MCF 10A (cell line): ENCODE data around the gene ACHE. TPM values are rescaled to one million over a fixed set of nuclear protein-coding genes. Genes with fewer than 3 reads are reported as not detected.

Experiments
- BruUV-seq: library from RNA; stranded (reverse); fragments of 400-500 nt; replicated peaks from 2 replicates; lab custom pipeline; 2021; lab: Mats Ljungman, UMichigan
- CTCF ChIA-PET: fragments of 300-600 bp; sonication (Branson Sonifier 250); formaldehyde crosslinking; extraction: SDS; loops from one replicate; lab custom pipeline; 2021; ENCODE audit warnings: antibody characterized with exemption, inconsistent platforms; lab: Yijun Ruan, JAX
- POLR2A ChIA-PET: fragments of 300-600, 350-650 bp; sonication (Branson Sonifier 250); formaldehyde crosslinking; extraction: SDS; loops from one replicate; lab custom pipeline; 2020; ENCODE audit warnings: antibody characterized with exemption, inconsistent platforms; lab: Yijun Ruan, JAX
- DNase-seq: peaks from one replicate; pipeline ENCODE4 v3.0.0-alpha.2; 2018; ENCODE audit not compliant: unreplicated experiment
- H3K27ac Mint-ChIP-seq: one replicate; pipeline ENCODE4 v1.8.0; 2022; ENCODE audit warnings: mild to moderate bottlenecking, low read depth, mixed read lengths; ENCODE audit not compliant: unreplicated experiment
- H3K27me3 Mint-ChIP-seq: one replicate; pipeline ENCODE4 v1.8.0; 2022; ENCODE audit warnings: mixed read lengths; ENCODE audit not compliant: insufficient read depth, unreplicated experiment
- H3K36me3 Mint-ChIP-seq: one replicate; pipeline ENCODE4 v1.8.0; 2022; ENCODE audit warnings: mild to moderate bottlenecking, moderate library complexity, mixed read lengths; ENCODE audit not compliant: insufficient read depth, unreplicated experiment
- H3K4me1 Mint-ChIP-seq: one replicate; pipeline ENCODE4 v1.8.0; 2022; ENCODE audit warnings: mixed read lengths; ENCODE audit not compliant: insufficient read depth, unreplicated experiment
- H3K4me3 Mint-ChIP-seq: one replicate; pipeline ENCODE4 v1.8.0; 2022; ENCODE audit warnings: mild to moderate bottlenecking, moderate library complexity, mixed read lengths; ENCODE audit not compliant: unreplicated experiment
- H3K9me3 Mint-ChIP-seq: one replicate; pipeline ENCODE4 v1.8.0; 2022; ENCODE audit warnings: mixed read lengths; ENCODE audit not compliant: unreplicated experiment
- CTCF ChIP-seq: fragments of 200-600 bp; IDR thresholded peaks from one replicate; pipeline ENCODE4 v1.8.0; 2022; ENCODE audit warnings: antibody characterized with exemption, mild to moderate bottlenecking; ENCODE audit not compliant: unreplicated experiment
- intact Hi-C: fragments of 100-400 bp; cut with micrococcal nuclease; formaldehyde crosslinking; loops from 2 replicates; pipeline ENCODE4 v1.14.1; 2022
- microRNA-seq: library from miRNA; unstranded; fragments of <30 nt; microRNA quantifications from one replicate; pipeline ENCODE4 v1.2.0, GENCODE V29; 2022
- total RNA-seq: library from RNA; stranded (reverse); gene quantifications from 2 replicates; pipeline ENCODE4 v1.2.3, GENCODE V29; 2022

Gene ACHE
- total RNA-seq, 1 experiment from 2014 or later: 0.30 TPM

DNA sequence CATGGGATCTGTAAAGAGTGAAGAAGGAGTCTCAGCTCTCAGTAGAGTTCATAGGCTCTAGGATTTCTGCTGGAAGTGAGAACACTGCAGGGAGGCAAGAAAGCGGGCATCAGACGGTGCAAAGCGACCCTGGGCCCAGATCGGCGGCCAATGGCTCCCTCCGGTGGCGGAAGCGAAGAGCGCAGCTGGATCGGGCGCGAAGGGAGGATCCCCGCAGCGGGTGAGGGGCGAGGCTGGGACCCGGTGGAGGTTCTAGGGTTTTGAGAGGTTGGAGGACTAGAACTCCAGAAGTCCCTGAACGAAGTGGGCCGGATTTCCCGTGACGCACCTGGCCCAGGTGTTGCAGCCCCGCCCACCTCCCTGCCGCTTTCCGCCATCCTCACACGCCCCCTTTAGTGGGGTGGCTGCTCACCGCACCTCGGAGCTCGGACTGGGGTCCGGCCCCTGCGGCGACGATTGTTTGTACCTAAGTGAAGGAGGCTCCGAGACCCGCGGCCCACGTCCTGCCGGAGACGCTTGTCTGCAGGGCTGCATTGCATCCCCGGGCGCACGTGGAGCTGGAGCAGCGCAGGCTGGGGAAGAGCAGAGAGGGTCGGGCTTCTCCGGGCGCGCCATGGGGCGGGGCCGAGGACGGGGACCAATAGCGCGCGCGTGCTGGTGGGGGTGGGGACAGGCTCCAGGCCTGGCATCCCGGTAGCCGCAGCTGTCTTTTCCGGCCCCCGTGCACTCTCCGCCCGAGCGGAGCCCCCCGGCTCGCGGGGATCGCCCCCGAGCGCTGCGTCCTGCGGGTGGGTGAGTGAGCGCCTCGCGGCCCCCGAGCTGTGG, 43.4 kb downstream of the ACHE start, which contains the start of gene SLC12A9:
TSS of gene SLC12A9 (plus strand) at position 666 of the 825 bp plus-strand sequence. CDS start 1,485 bp downstream, outside the sequence.
- TSS peak; percentile 53 for BruUV-seq

GRCh38 chr7:100847360-100847759, 48.3 kb downstream of the ACHE start:
- no peak overlapping the region for H3K27ac Mint-ChIP-seq
- peaks cover 6% of the 10 kb centered on the region for H3K4me1 Mint-ChIP-seq
- H3K27me3 Mint-ChIP-seq: no peaks in the 10 kb centered on the region
- intact Hi-C loops: no loop called here
- no peak for TF ChIP-seq CTCF
- BruUV-seq: no TSS peak
- no peak for DNase-seq
- no peak overlapping the region for H3K4me3 Mint-ChIP-seq
- POLR2A ChIA-PET: no interaction called here
- CTCF ChIA-PET: interaction anchor here (0.6 to 1.8 kb wide), 2 partner anchors 142 to 1615 kb away, joined by 3 to 12 read pairs; partner anchors contain the start of gene POP7
- no peaks in the 10 kb centered on the region for H3K9me3 Mint-ChIP-seq
- H3K36me3 Mint-ChIP-seq: peaks cover 1% of the 10 kb centered on the region

More for the DNA sequence above, 43.4 kb downstream of the ACHE start, which contains the start of gene SLC12A9:
- Mint-ChIP-seq H3K27ac (peak within 1 kb of the TSS; percentile 22), H3K4me1 (peaks cover 6% of the 10 kb centered on the region), H3K36me3 (peaks cover 12% of the 10 kb centered on the region), H3K9me3 (no peaks in the 10 kb centered on the region), H3K4me3 (peak within 1 kb of the TSS; percentile 90), H3K27me3 (no peaks in the 10 kb centered on the region)
- intact Hi-C loops: loop anchor here (1.0 kb wide), 4 partner anchors 25 to 147 kb away; partner anchors contain the start of genes EPHB4 and EPO
- ChIA-PET POLR2A (interaction anchor here (0.6 to 3.8 kb wide), 30 partner anchors 10 to 423 kb away, joined by 3 to 53 read pairs (median 5); partner anchors contain the start of genes EPHB4, EPO, FBXO24 and GIGYF1), CTCF (interaction anchor here (0.6 to 3.7 kb wide), 33 partner anchors 10 to 415 kb away, joined by 3 to 49 read pairs (median 4); partner anchors contain the start of genes EPHB4, EPO, POP7 and PPP1R35)
- DNase-seq: peak; percentile 90
- peak; percentile 95 for TF ChIP-seq CTCF

DNA sequence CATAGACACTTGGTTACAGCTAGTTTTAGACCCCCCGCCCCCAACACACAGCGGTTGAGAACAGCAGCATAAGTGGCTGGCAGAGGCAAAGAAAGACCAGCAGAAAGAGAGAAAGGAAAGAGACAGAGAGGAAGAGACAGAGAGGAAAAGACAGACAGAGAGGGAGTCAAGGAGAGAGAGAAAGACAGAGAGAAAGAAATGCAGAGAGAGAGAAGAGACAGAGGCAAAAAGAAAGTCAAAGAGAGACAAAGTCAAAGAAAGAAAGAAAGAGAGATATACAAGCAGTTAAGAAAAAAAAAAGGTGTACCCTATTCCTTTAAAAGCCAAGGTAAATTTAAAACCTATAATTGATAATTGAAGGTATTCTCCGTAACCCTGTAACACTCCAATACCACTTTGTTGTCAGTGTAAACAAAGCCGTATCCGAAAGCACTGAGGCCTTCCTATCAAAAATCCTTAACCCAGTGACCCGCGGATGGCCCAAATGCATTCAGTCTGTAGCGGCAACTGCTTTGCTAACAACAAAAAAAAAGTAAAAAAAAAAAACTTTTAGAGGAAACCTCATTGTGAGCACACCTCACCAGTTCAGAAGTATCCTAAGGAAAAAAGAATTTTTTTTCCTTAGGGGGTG, 55.1 kb downstream of the ACHE start:
- Mint-ChIP-seq H3K9me3 (no peaks in the 10 kb centered on the region), H3K27ac (no peak overlapping the region), H3K4me1 (peaks cover 8% of the 10 kb centered on the region), H3K4me3 (no peak overlapping the region), H3K27me3 (no peaks in the 10 kb centered on the region), H3K36me3 (peaks cover 7% of the 10 kb centered on the region)
- no TSS peak for BruUV-seq
- POLR2A ChIA-PET: no interaction called here
- intact Hi-C loops: no loop called here
- CTCF ChIA-PET: no interaction called here
- TF ChIP-seq CTCF: no peak
- no peak for DNase-seq

Small RNAs within 50 kb of the gene (microRNA-seq; reads per million reads assigned to microRNA genes)
- gene MIR6875: 0.93 reads per million

Other genes starting within 250 kb of the ACHE start
- not detected in 2 replicates for gene ACTL6B, start 239.4 kb downstream of the ACHE start, total RNA-seq
- 196 and 201 TPM in 2 replicates for gene GNB2, start 222.1 kb downstream of the ACHE start, total RNA-seq
- gene GIGYF1, start 201.6 kb downstream of the ACHE start, total RNA-seq: 37.6 and 40.1 TPM in 2 replicates
- gene POP7, start 189.8 kb downstream of the ACHE start, total RNA-seq: 49.0 and 59.2 TPM in 2 replicates
- gene EPO, start 175.4 kb downstream of the ACHE start, total RNA-seq: not detected in 2 replicates
- gene ZAN, start 162.3 kb downstream of the ACHE start, total RNA-seq: not detected in 2 replicates
- gene EPHB4, start 68.4 kb downstream of the ACHE start, total RNA-seq: 48.8 and 51.3 TPM in 2 replicates
- gene SLC12A9, start 43.2 kb downstream of the ACHE start, total RNA-seq: 19.2 and 21.0 TPM in 2 replicates
- 106 and 132 TPM in 2 replicates for gene TRIP6, start 28.5 kb downstream of the ACHE start, total RNA-seq
- 111 and 142 TPM in 2 replicates for gene SRRT, start 20.8 kb downstream of the ACHE start, total RNA-seq
- gene UFSP1, start 6.2 kb downstream of the ACHE start, total RNA-seq: 2.8 and 3.4 TPM in 2 replicates
- gene MUC3A, start 53.6 kb upstream of the ACHE start, total RNA-seq: not detected in 2 replicates
- not detected in 2 replicates for gene MUC12, start 73.7 kb upstream of the ACHE start, total RNA-seq
- gene MUC17, start 124.2 kb upstream of the ACHE start, total RNA-seq: not detected in 2 replicates
- gene TRIM56, start 189.6 kb upstream of the ACHE start, total RNA-seq: 29.6 and 36.8 TPM in 2 replicates
- gene SERPINE1, start 231.2 kb upstream of the ACHE start, total RNA-seq: 56.7 and 80.6 TPM in 2 replicates